HCT116 (cell line): ENCODE measurements around the gene GRIK2. TPM values are rescaled to one million over a fixed set of nuclear protein-coding genes. Genes with fewer than 3 reads are reported as not detected.

Source experiments
- ATAC-seq: fragments of 200-7000 bp; cut with Tn5 transposase; 2 replicates; pipeline ENCODE4 v1.9.1; 2020; ENCODE audit warnings: mild to moderate bottlenecking, moderate library complexity
- BruUV-seq: library from RNA; stranded (reverse); fragments of 400-500 nt; replicated peaks from 2 replicates; lab custom pipeline; 2021; lab: Mats Ljungman, UMichigan
- CTCF ChIA-PET: fragments of 300-600 bp; sonication (Branson Sonifier 250); formaldehyde crosslinking; loops from one replicate; lab custom pipeline; 2021; ENCODE audit warnings: antibody characterized with exemption; lab: Charles Lee
- POLR2A ChIA-PET: fragments of 300-600, 350-600 bp; sonication (Branson Sonifier 250); formaldehyde crosslinking; loops from one replicate; lab custom pipeline; 2021; ENCODE audit warnings: antibody characterized with exemption; lab: Charles Lee
- RAD21 ChIA-PET, 2 experiments: fragments of 300-600 bp; sonication (Branson Sonifier 250); formaldehyde crosslinking; loops; one replicate each; lab custom pipeline; 2023; ENCODE audit warnings: low total read pairs in 2 of 2; ENCODE audit not compliant: uncharacterized antibody in 2 of 2, unreplicated experiment in 2 of 2, low non-redundant PET in 1 of 2; lab: Charles Lee
- DNase-seq: peaks from one replicate; pipeline ENCODE4 v3.0.0-alpha.2; 2010; ENCODE audit warnings: low read depth, low spot score
- H2AFZ ChIP-seq: fragments of 200-600 bp; shearing (Covaris generic), sonication (generic); 2 replicates; pipeline ENCODE4 v1.6.1; 2017; ENCODE audit warnings: low read depth, mixed run types, mixed read lengths, antibody characterized with exemption, low read length; ENCODE audit not compliant: poor library complexity, severe bottlenecking
- H3K27ac ChIP-seq: 2 replicates; pipeline ENCODE4 v1.5.1; 2012; ENCODE audit warnings: low read depth, low read length
- H3K27me3 ChIP-seq: fragments of 200-600 bp; sonication (generic); 2 replicates; pipeline ENCODE4 v1.6.1; 2016; ENCODE audit warnings: mixed run types, low read length, mixed read lengths; ENCODE audit not compliant: insufficient read depth
- H3K36me3 ChIP-seq, 2 experiments: fragments of 200-500 bp in 1 of 2; fragments of 200-600 bp in 1 of 2; sonication (Bioruptor generic) in 1 of 2; sonication (generic) in 1 of 2; 2 replicates each; pipeline versions ENCODE4 v1.5.1 to v1.6.1; 2014 to 2016; ENCODE audit warnings: low read length in 2 of 2, inconsistent platforms in 1 of 2, mixed read lengths in 1 of 2, mixed run types in 1 of 2; ENCODE audit not compliant: insufficient read depth in 2 of 2, control insufficient read depth in 1 of 2
- H3K4me1 ChIP-seq, 2 experiments: fragments of 200-600 bp in 1 of 2; sonication (generic) in 1 of 2; 2 replicates each; pipeline versions ENCODE4 v1.5.1 to v1.6.1; 2012 to 2017; ENCODE audit warnings: low read length in 2 of 2, inconsistent platforms in 1 of 2, mild to moderate bottlenecking in 1 of 2, mixed read lengths in 1 of 2, mixed run types in 1 of 2, moderate library complexity in 1 of 2; ENCODE audit not compliant: insufficient read depth in 2 of 2, control insufficient read depth in 1 of 2
- H3K4me2 ChIP-seq: fragments of 200-600 bp; sonication (generic); 2 replicates; pipeline ENCODE4 v1.6.1; 2017; ENCODE audit warnings: mixed run types, low read length, mixed read lengths
- H3K4me3 ChIP-seq, 2 experiments: fragments of 200-600 bp in 1 of 2; sonication (generic) in 1 of 2; replicated peaks in 1 of 2; 2 replicates each; pipeline ENCODE4 v1.5.1; 2011 to 2016; ENCODE audit warnings: low read length in 2 of 2, control low read depth in 1 of 2, low read depth in 1 of 2, mild to moderate bottlenecking in 1 of 2, mixed read lengths in 1 of 2, mixed run types in 1 of 2
- H3K79me2 ChIP-seq: fragments of 200-600 bp; sonication (generic); 2 replicates; pipeline ENCODE4 v1.6.1; 2017; ENCODE audit warnings: mild to moderate bottlenecking, mixed run types, low read length, moderate library complexity, mixed read lengths; ENCODE audit not compliant: insufficient read depth
- H3K9ac ChIP-seq: fragments of 200-600 bp; sonication (generic); 2 replicates; pipeline ENCODE4 v1.6.1; 2016; ENCODE audit warnings: low read length, mixed read lengths
- H3K9me2 ChIP-seq: fragments of 200-600 bp; sonication (generic), shearing (Covaris generic); 2 replicates; pipeline ENCODE4 v1.6.1; 2017; ENCODE audit warnings: mixed run types, mild to moderate bottlenecking, moderate library complexity; ENCODE audit not compliant: insufficient read depth
- H3K9me3 ChIP-seq, 2 experiments: fragments of 200-500 bp in 1 of 2; fragments of 200-600 bp in 1 of 2; sonication (Bioruptor generic) in 1 of 2; sonication (generic) in 1 of 2; 2 replicates each; pipeline ENCODE4 v1.6.1; 2014 to 2017; ENCODE audit warnings: low read length in 2 of 2, mixed read lengths in 2 of 2, inconsistent platforms in 1 of 2, low read depth in 1 of 2, mild to moderate bottlenecking in 1 of 2, mixed run types in 1 of 2, moderate library complexity in 1 of 2; ENCODE audit not compliant: control insufficient read depth in 1 of 2, insufficient read depth in 1 of 2
- H4K20me1 ChIP-seq: fragments of 200-600 bp; sonication (generic), shearing (Covaris generic); 2 replicates; pipeline ENCODE4 v1.6.1; 2017; ENCODE audit warnings: mixed run types, mild to moderate bottlenecking, moderate library complexity; ENCODE audit not compliant: insufficient read depth
- ATF3 ChIP-seq: IDR thresholded peaks from 2 replicates; pipeline ENCODE4 v1.6.1; 2012
- CBX3 ChIP-seq: IDR thresholded peaks from 2 replicates; pipeline ENCODE4 v1.6.1; 2012; ENCODE audit warnings: low read depth
- CEBPB ChIP-seq: IDR thresholded peaks from 2 replicates; pipeline ENCODE4 v1.6.1; 2012; ENCODE audit warnings: low read depth
- JUND ChIP-seq: IDR thresholded peaks from 2 replicates; pipeline ENCODE4 v1.6.1; 2012
- POLR2A ChIP-seq: IDR thresholded peaks from 2 replicates; pipeline ENCODE4 v1.7.0; 2011; ENCODE audit warnings: borderline replicate concordance; ENCODE audit not compliant: insufficient read depth, insufficient read length; ENCODE audit errors: extremely low read depth
- POLR2AphosphoS5 ChIP-seq: IDR thresholded peaks from 2 replicates; pipeline ENCODE4 v1.6.1; 2011; ENCODE audit warnings: mild to moderate bottlenecking, low read depth, low read length, moderate library complexity
- REST ChIP-seq: IDR thresholded peaks from 2 replicates; pipeline ENCODE4 v1.6.1; 2012; ENCODE audit warnings: low read depth
- SIN3A ChIP-seq: IDR thresholded peaks from 2 replicates; pipeline ENCODE4 v1.6.1; 2012; ENCODE audit warnings: low read depth
- TCF7L2 ChIP-seq: IDR thresholded peaks from 2 replicates; pipeline ENCODE4 v1.7.0; 2011; ENCODE audit warnings: borderline replicate concordance, inconsistent platforms; ENCODE audit not compliant: insufficient read depth, insufficient read length; ENCODE audit errors: extremely low read depth
- intact Hi-C: fragments of 100-400 bp; cut with micrococcal nuclease; formaldehyde crosslinking; loops from 2 replicates; pipeline ENCODE4 v1.10.0; 2022
- total RNA-seq: library from RNA; stranded (reverse); gene quantifications from one replicate; pipeline ENCODE4 v1.2.1, GENCODE V29; 2021; ENCODE audit not compliant: unreplicated experiment

Gene GRIK2
- total RNA-seq, 1 experiment from 2014 or later = 0.64 TPM

- no peaks in the 10 kb centered on the region for H3K4me1 ChIP-seq
- H3K9ac ChIP-seq = no peak overlapping the region
- RAD21 ChIA-PET = no interaction called here
- no peaks in the 10 kb centered on the region for H3K27me3 ChIP-seq
- no peaks in the 10 kb centered on the region for H3K9me2 ChIP-seq
- no peak overlapping the region for H3K4me2 ChIP-seq
- TF ChIP-seq ATF3 = no peak
- TF ChIP-seq POLR2AphosphoS5 = no peak
- no peak for TF ChIP-seq CBX3
- no peak for TF ChIP-seq POLR2A
- no peak for TF ChIP-seq REST
- TF ChIP-seq TCF7L2 = no peak
- no peak for TF ChIP-seq SIN3A
- no peak for TF ChIP-seq CEBPB
- TF ChIP-seq JUND = no peak
- CTCF ChIA-PET = no interaction called here
- DNase-seq (no peak), ATAC-seq (no peak)
- no peak overlapping the region for H3K4me3 ChIP-seq
- H3K9me3 ChIP-seq = no peaks in the 10 kb centered on the region
- no peaks in the 10 kb centered on the region for H3K79me2 ChIP-seq
- H3K36me3 ChIP-seq = no peaks in the 10 kb centered on the region
- no TSS peak for BruUV-seq
- POLR2A ChIA-PET = no interaction called here
- H3K27ac ChIP-seq = no peak overlapping the region
- intact Hi-C loops = no loop called here
- H2AFZ ChIP-seq = no peak overlapping the region
- H4K20me1 ChIP-seq = no peaks in the 10 kb centered on the region
Observed at GRCh38 chr6:101558712-101559111, 165.2 kb downstream of the GRIK2 start.
